ENCODE results near the gene MTUS2.

Gene MTUS2

GRCh38 chr13:29039212-29039611, 219.1 kb downstream of the MTUS2 start:
- DNase-seq (ENCODE audit: low spot score) = no peak
- TF ChIP-seq, protein P1, sequence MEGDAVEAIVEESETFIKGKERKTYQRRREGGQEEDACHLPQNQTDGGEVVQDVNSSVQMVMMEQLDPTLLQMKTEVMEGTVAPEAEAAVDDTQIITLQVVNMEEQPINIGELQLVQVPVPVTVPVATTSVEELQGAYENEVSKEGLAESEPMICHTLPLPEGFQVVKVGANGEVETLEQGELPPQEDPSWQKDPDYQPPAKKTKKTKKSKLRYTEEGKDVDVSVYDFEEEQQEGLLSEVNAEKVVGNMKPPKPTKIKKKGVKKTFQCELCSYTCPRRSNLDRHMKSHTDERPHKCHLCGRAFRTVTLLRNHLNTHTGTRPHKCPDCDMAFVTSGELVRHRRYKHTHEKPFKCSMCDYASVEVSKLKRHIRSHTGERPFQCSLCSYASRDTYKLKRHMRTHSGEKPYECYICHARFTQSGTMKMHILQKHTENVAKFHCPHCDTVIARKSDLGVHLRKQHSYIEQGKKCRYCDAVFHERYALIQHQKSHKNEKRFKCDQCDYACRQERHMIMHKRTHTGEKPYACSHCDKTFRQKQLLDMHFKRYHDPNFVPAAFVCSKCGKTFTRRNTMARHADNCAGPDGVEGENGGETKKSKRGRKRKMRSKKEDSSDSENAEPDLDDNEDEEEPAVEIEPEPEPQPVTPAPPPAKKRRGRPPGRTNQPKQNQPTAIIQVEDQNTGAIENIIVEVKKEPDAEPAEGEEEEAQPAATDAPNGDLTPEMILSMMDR (IDR thresholded peaks at IDR 0.05; ENCODE audit: extremely low read depth, missing control alignments) = no peak

GRCh38 chr13:29046588-29046987, 226.4 kb downstream of the MTUS2 start:
- TF ChIP-seq, protein P1 (IDR thresholded peaks at IDR 0.05; ENCODE audit: extremely low read depth, missing control alignments) = no peak
- no peak for DNase-seq (ENCODE audit: low spot score)

DNA sequence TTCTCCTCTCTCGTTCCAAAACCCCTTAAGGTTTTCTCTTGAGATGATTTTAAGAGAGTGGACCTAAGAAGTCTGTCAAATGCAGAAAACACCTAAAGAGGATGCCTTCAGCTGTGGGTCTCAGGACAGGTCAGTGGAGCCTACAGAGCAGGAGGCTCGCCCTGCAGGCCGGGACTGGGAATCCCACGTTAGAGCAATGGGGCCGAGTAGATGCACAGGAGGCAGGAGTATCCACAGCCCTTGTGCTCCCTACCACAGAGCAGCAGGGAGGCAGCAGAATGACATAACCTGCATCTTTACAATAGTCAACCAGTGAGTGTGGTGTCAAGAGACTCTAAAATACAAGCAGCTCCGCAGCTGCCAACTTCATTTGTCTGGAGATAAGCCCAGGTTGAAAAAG, 229.4 kb downstream of the MTUS2 start:
- TF ChIP-seq, protein P1 (IDR thresholded peaks at IDR 0.05; ENCODE audit: extremely low read depth, missing control alignments) = no peak
- DNase-seq (ENCODE audit: low spot score) = no peak

DNA sequence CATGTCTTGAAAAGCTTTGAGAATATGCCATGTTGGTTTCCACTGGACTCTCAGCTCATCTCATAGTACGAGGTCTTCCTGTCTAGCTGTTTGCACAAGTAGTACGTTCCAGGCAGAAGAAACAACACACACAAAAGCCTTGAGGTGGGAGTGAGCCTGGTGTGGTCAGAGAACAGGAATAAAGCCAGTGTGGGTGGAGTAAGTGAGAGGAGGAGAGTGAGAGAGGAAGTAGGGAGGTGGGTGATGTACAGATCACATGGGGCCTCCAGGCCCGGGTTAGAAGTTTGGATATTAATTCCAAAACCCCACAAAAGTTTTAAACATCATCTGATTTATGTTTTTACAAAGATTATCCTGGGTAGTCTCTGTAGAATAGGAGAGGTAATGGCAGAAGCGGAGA, 230.6 kb downstream of the MTUS2 start:
- DNase-seq (ENCODE audit: low spot score) = no peak
- TF ChIP-seq, protein P1 (IDR thresholded peaks at IDR 0.05; ENCODE audit: extremely low read depth, missing control alignments) = no peak

- no peak for DNase-seq (ENCODE audit: low spot score)
- TF ChIP-seq, protein P1 (IDR thresholded peaks at IDR 0.05; ENCODE audit: extremely low read depth, missing control alignments) = no peak
Measured at GRCh38 chr13:29059800-29060199, 239.7 kb downstream of the MTUS2 start.

DNA sequence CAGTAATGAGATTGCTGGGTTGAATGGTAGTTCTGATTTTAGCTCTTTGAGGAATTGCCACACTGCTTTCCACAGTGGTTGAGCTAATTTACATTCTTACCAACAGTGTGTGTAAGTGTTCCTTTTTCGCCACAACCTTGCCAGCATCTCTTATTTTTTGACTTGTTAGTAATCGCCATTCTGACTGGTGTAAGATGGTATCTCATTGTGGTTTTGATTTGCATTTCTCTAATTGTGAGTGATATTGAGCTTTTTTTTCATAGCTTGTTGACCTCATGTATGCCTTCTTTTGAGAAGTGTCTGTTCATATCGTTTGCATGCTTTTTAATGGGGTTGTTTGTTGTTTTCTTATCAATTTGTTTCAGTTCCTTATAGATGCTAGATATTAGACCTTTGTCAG, 245.0 kb downstream of the MTUS2 start:
- DNase-seq (ENCODE audit: low spot score) = no peak
- TF ChIP-seq, protein P1 (IDR thresholded peaks at IDR 0.05; ENCODE audit: extremely low read depth, missing control alignments) = no peak

- TF ChIP-seq, protein P1 (IDR thresholded peaks at IDR 0.05; ENCODE audit: extremely low read depth, missing control alignments) = no peak
- no peak for DNase-seq (ENCODE audit: low spot score)
Measured at GRCh38 chr13:29067306-29067945, 247.3 kb downstream of the MTUS2 start.
